T-helper 2 cell (primary cell): ENCODE data around the gene RNASE13.
A peak's percentile ranks its signal among the peaks of the same experiment; 100 is the strongest.

ENCODE experiments used
- DNase-seq, 5 experiments: peaks; one replicate each; pipeline versions ENCODE4 v3.0.0 to v3.0.0-alpha.2; 2012 to 2022
- total RNA-seq, 2 donors: gene quantifications; one replicate each; lab custom pipeline; 2026; lab: John Stamatoyannopoulos, UW

RNASE13 gene, protein sequence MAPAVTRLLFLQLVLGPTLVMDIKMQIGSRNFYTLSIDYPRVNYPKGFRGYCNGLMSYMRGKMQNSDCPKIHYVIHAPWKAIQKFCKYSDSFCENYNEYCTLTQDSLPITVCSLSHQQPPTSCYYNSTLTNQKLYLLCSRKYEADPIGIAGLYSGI
- total RNA-seq = 0 reads per million in 2 donors

DNA sequence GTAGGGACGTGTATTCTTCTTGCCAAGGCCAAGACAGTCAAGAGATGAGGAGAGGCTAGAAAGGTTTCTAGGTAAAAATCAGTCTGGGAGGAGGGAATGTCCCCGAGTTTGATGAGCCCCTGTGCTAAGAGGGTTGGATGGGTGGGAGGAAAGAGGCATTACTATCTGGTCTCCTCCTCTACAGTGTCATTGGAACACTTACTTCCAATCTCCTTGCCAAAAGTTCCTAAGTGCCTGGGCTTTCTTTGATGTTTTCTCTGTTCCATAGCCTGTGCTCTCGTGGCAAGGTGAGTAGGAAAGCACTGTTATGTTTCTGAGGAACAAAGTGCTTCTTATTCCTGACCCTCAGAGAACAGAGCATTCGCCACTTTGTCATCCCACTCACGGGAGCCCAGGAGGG is at the start of gene RNASE13:
TSS of gene RNASE13 (minus strand) at position 101 of the 400 bp plus-strand sequence. CDS start 519 bp downstream, outside the sequence.
- no peak for DNase-seq

DNA sequence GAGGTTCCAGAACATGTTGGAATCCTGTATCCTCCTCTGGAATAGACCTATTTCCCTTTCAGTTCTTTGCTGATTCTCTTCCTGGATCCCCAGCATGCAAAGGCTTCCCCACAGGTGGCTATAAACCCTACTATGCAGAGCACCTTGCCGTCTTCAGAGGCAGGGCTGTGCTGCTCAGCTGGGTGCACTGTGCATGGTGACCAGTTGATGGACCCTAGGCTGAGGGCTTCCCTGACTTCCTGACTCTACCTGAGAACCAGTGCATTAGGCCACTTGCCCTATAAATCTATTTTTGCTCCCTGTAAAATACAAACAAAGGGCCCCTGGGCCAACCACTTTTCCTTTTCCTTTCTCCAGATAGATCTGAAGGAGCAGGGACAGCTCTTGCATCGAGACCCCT is 49.8 kb upstream of the RNASE13 start:
- DNase-seq = no peak

DNA sequence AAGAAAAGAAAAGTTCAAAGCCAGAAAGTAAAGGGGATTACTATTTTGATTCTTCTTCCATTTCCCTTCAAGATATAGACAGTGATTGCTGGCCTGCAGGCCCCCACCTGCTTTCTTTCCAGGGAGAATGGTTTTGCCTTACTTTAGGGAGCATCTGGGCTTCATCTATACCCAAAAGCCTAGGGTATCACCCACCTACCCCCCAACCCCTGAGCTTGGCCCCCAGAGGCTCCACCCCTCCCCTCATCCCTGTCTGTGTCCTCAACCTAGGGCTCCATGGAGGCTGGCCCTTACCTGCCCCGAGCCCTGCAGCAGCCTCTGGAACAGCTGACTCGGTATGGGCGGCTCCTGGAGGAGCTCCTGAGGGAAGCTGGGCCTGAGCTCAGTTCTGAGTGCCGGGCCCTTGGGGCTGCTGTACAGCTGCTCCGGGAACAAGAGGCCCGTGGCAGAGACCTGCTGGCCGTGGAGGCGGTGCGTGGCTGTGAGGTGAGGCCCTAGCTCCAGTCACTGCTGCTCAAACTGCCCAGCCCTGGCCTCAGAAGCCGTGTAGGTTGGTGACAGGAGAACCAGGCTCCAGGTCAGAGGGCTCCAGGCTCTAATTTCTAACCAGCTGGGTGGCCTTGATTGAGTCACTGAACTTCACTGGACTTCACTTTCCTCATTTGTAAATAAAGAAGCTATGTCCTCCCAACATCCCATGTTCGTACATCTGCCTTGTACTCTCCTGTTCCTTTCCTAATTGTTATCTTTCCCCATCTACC is 49.1 kb upstream of the RNASE13 start:
- no peak for DNase-seq

DNA sequence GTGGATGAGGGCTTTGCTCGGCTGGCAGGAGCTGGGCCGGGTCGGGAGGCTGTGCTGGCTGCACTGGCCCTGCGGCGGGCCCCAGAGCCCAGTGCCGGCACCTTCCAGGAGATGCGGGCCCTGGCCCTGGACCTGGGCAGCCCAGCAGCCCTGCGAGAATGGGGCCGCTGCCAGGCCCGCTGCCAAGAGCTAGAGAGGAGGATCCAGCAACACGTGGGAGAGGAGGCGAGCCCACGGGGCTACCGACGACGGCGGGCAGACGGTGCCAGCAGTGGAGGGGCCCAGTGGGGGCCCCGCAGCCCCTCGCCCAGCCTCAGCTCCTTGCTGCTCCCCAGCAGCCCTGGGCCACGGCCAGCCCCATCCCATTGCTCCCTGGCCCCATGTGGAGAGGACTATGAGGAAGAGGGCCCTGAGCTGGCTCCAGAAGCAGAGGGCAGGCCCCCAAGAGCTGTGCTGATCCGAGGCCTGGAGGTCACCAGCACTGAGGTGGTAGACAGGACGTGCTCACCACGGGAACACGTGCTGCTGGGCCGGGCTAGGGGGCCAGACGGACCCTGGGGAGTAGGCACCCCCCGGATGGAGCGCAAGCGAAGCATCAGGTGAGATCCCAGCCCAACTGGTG is 47.0 kb upstream of the RNASE13 start:
- DNase-seq = no peak

DNA sequence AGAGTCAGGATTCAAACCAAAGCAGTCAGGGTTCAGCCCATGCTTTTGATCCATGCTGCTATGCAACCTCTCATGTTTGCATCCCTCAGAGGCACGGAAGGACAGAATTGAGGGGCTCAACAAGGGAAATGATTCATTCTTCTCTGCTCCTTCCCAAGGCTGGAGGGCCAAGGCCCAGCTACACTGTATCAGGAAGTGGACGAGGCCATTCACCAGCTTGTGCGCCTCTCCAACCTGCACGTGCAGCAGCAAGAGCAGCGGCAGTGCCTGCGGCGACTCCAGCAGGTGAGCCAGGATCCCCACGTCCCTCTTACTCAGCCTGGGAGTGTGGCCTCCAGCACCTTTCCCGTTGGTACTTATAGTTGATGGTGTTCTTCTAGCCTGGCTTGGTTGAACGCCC is 44.1 kb upstream of the RNASE13 start:
- no peak for DNase-seq

DNA sequence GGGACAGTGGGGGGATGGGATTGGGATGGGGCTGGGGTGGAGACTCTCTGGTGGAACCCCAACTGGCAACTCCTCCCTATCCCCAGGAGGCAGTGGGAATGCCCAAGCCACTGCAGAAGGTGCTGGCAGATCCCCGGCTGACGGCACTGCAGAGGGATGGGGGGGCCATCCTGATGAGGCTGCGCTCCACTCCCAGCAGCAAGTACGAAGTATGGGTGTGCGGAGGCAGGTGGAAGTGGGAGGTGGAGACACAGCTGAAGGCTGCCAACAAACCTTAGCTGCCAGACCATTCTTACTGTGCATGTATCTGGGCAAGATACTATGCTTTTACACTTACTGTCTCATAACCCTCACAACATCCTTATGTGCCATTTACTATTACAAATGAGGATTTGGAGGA is 43.7 kb upstream of the RNASE13 start:
- no peak for DNase-seq

DNA sequence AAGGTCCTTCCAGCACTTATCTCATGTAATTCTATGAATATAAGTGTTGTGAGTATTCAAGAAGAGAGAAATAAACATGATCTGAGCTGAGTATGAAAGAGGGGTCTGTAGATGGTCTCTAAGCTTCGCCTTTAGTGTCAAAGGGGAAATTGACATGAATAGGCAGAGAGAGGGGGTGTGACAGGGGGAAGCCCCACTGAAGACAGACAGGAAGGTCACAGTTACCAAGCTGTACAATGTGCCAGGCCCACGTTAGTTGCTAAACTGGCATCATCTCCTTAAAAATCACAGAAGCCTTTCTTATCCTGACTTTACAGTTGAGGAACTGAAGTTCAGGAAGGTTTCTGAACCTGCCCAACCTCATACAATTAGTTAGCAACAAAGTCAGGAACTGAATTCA is 43.1 kb upstream of the RNASE13 start:
- DNase-seq = no peak

DNA sequence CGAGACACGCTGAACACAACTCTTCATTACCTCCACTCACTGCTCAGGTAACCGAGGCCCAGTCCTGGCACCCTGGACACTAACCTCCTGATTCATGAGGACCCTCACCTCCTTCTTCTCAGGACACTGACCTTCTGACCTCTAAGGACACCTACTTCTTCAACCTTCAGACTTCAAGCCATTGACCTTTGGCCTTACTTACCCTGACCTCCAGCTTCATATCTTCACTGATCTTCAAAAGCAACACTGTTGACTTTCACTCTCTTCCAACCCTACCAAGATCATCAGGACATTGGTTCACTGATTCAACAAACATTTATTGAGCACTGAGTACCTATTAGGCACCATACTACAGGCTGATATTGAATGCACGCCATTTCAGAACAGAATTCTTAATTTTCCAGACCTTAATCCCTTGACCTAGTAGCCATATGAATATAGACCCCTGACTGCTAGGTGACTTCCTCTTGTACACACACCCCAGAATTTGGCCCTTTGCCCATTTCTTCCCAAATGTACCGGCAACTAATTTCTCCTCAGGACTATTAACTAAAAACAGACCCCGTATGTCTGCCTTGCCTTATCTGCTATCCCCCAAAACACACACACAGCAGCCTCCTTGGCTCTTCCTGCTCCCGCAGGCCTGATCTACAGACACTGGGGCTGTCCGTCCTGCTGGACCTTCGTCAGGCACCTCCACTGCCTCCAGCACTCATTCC is 41.3 kb upstream of the RNASE13 start:
- no peak for DNase-seq

DNA sequence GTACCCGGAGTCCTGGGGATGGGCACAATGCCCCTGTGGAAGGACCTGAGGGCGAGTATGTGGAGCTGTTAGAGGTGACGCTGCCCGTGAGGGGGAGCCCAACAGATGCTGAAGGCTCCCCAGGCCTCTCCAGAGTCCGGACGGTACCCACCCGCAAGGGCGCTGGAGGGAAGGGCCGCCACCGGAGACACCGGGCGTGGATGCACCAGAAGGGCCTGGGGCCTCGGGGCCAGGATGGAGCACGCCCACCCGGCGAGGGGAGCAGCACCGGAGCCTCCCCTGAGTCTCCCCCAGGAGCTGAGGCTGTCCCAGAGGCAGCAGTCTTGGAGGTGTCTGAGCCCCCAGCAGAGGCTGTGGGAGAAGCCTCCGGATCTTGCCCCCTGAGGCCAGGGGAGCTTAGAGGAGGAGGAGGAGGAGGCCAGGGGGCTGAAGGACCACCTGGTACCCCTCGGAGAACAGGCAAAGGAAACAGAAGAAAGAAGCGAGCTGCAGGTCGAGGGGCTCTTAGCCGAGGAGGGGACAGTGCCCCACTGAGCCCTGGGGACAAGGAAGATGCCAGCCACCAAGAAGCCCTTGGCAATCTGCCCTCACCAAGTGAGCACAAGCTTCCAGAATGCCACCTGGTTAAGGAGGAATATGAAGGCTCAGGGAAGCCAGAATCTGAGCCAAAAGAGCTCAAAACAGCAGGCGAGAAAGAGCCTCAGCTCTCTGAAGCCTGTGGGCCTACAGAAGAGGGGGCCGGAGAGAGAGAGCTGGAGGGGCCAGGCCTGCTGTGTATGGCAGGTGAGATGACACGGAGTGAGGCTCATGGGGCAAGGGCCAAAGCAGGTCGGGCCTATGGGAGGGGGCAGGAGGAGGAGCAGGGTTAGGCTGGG is 40.0 kb upstream of the RNASE13 start:
- DNase-seq = no peak

DNA sequence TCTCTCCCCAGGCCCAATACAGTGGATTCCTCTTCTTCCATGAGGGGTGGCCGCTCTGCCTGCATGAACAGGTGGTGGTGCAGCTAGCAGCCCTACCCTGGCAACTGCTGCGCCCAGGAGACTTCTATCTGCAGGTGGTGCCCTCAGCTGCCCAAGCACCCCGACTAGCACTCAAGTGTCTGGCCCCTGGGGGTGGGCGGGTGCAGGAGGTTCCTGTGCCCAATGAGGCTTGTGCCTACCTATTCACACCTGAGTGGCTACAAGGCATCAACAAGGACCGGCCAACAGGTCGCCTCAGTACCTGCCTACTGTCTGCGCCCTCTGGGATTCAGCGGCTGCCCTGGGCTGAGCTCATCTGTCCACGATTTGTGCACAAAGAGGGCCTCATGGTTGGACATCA is 39.3 kb upstream of the RNASE13 start:
- DNase-seq = no peak

DNA sequence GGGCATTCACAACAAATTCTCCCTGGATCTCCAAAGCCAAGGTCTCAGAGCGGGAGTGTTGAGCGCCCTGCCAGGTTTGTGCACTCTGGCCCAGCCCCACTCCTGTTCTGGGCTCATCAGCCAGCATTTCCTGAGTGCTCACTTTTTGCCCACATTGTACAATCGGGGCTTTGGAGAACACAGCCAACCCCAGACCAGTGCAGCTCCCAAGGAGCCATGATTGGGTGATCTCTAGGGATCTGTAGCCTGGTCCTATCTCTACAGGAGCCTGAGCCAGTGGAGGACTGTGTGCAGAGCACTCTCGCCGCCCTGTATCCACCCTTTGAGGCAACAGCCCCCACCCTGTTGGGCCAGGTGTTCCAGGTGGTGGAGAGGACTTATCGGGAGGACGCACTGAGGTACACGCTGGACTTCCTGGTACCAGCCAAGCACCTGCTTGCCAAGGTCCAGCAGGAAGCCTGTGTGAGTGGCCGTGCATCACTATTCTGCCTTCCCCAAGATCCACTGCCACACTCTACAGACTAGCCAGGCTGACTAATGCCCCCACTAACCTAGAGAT is 38.3 kb upstream of the RNASE13 start:
- no peak for DNase-seq

DNA sequence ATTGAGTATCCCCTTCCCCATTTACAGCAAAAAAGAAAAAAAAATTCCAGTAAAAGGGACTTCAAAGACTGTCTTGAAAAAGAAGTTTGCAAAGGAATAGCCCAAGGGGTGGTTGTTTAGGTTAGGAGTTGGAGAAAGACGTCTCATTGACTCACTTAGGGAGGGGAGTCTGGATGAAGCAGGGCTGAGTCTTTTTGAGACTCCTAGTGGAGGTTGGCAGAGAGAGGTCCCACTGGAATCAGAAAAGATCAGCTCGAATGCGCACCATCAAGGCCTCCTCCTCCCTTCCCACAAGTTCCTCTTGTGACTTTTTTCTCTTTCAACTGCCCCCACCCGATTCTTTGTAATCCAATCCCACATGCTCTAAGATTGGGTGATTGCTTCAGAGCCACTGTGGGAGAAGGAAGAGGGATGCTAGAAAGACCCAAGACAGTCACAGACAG is 37.4 kb upstream of the RNASE13 start:
- DNase-seq = no peak

DNA sequence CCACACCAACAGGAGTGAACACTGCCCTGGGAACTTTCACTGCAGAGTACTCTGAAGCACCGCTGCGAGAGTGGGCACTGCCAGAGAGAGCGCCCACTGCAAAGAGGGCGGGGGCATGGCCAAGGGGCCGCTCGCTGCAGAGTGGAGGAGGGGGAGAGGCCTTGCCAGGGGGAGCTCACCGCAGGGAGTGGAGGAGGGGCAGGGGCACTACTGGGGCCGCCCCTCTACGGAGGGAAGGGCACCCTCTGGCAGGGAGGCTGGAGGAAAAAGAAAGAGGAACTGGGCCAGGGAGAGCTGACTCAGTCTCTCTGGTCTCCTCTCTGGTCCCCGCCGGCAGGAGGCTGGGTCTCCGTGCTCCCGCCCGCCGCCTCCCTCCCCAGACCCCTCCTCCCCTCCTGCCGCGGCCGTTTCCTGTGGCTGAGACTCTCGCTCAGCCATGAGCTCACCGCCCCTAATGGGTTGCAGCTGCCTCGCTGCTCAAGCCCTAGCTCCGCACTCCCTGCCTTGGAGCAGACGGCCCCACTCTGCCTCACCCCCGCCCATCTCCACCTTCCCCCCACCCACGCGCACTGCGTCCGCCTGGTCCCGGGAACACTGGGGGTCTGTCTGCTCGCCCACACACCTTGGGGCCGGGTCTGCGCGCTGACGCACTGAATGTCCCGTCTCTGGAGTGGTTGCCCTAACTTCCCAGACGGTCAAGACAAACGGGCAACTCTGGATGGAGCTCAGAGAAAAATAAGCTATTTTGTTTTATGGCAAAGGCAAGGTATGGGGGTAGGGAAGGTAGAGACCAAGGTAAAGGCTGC is 36.8 kb upstream of the RNASE13 start:
- DNase-seq = peak in 2 of 5 experiments; percentile 26 to 50

DNA sequence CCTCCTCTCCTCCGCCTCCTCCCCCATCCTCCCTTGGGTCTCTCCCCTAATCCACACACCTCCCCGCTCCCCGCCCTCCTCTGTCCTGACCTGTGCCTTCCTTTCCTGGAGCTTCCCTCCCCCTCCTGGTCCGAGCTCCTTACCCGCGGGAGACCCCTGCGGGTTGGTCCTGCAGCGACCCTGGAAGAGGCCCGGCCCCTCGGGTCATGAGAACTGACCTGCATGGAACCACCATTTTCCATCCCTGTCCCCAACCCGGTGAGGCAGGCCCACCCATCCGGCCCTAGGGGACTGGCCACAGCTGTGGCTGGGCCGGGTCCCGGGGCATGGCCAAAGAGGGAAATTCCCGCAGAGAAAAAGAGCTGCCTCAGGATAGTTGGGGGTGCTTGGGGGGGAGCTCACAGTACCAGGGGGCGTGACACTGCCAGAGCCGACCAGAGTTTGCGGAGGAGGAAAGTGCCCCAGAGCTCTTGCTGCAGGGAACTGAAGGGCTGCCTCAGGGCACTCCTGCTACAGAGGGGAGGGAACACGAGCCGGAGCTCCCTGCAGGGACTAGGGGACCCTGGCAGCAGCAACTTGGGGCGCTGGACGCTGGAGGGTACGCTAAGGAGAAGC is 36.1 kb upstream of the RNASE13 start:
- peak in 2 of 5 experiments; percentile 11 to 14 for DNase-seq

DNA sequence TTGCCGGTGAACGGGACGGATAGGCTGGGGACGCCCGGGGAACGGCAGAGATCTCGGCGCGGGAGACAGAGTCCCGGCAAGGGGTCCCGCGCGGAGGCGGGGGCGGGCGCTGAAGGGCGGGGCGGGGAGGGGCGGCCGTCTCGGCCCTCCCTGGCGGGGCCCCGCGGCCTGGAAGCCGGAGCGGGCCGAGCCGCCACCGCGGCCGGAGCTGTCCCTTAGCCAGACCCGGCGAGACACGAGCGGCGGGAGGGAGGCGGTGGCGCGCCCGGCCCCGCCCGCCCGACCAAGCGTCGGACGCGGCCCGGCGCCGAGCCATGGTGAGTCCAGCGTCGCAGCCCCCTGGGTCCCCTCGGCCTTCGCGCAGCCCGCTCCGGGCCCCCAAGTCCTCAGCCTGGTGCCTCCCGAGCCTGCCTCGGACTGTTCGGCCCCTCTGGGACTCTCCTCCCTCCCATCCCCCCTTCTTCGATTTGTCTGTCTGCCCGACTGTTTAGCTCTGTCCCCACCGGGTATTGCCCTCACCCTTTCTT is 35.5 kb upstream of the RNASE13 start, which contains the start of gene ARHGEF40:
TSS of gene ARHGEF40 (plus strand) at position 222 of the 527 bp plus-strand sequence. CDS start at position 315, 93 bp downstream.
- DNase-seq = no peak

DNA sequence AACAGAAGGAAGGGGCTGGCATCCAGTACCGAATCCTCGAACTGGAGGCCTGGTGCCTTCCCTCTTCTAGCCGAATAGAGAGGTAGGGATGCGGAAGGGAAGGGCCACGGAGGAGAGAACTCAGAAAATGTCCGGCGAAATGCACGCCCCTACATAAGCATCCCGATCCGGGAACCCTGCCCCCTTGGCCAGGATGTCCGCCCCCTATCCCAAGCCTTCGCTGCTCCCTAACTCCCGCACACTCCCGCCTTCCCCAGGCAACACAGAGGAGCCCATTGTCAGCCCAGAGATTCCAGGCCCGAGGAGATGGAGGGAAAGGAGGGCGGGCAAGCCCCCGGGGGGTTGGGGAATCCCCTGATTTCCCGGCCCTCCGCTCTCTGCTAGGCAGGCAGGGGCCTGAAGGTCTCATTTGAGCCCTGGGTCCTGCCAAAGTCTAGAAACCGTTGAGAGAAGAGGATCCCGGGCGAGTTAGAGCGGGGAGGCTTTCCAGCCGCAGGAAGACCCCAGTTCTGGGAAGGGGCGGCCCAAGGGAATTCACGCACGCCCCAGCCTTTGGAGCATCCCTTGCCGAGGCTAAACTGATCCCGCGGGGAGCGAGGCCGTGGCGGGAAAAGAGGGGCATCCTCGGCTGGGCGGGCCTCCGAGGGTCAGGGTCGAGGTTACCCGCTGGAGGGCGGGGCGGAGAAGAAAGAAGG is 34.9 kb upstream of the RNASE13 start:
- peak in 1 of 5 experiments; percentile 15 for DNase-seq

DNA sequence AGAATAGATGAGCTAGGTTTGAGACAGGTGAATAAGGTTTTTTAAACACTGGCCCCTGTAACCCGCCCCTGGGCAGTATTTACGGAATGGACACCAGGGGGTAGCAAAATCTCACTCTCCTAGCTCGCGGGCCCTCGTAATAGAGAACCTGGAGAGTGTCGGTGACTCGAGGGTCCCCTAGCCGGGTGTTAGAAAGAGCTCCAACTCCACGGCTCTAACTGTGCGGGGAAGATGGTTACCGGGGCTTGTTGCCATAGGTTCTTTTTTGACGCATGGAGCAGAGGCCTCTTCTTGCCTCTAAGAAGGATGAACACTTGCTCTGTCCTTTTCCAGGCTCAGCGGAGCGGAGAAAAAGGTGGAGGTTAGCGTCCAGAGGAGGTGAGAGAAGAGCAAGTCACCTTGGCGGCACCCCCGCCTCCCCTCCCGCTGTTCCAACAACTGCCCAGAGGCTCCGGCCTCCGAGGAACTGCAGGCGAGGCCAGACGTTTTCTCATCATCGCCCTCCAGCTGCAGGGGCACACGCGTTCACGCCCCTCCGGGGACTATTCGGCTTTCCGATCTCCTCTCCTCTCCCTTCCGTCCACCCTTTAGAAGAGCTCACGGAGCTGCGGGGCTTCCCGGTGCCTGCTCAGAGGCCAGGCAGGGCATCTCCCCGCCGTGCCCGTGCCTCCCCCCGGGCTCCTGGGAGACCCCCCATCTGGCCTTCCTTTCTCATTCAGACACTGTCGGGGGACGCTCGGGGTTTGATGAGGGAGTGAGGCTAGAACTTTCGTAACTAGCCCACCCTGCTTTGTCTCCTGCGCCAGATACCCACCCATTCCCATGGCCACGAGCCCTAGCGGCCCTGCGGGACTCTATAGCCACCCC is 34.1 kb upstream of the RNASE13 start:
- peak in 3 of 5 experiments; percentile 44 to 49 (median 49) for DNase-seq

DNA sequence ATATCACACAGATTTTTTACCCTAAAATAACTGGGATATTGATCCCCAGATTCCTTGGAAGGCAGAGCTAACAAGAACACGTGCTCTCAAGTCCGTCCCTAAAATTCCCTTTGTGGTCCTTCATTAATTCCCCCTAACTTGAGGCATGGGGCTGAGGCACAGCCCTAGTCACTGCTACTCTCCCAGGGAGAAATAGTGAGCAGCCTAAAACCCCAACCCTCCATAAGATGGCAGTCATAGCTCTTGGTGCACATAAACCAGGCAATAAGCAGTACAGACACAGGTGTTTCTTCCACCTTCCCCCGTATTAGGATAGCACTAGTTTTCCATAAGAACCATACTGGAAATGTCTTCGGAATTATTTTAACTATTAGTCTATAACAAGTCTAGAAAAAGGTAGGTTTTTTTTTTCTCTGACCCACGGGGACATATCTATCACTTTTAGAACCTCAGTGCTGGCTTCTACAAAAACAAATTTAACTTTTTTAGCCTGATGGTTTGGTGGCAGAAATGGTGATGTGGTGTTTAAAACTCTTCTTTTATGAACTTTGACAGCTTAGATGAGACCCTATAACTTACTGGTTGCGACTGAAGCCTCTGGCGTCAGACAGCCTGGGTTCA is 32.4 kb upstream of the RNASE13 start:
- peak in 1 of 5 experiments; percentile 27 for DNase-seq
